GM21576 (cell line): ENCODE results near the gene PTPA.
"Not testable (repeated sequence)": the region's sequence is repeated elsewhere in the genome, so short reads cannot be mapped to it uniquely, and the experiment has no call there.

ENCODE experiments used
- ATAC-seq: cut with Tn5 transposase; IDR thresholded peaks from one replicate; pipeline ENCODE4 v1.9.1; 2021; ENCODE audit warnings: mild to moderate bottlenecking, moderate library complexity; ENCODE audit not compliant: unreplicated experiment

The PTPA gene

DNA sequence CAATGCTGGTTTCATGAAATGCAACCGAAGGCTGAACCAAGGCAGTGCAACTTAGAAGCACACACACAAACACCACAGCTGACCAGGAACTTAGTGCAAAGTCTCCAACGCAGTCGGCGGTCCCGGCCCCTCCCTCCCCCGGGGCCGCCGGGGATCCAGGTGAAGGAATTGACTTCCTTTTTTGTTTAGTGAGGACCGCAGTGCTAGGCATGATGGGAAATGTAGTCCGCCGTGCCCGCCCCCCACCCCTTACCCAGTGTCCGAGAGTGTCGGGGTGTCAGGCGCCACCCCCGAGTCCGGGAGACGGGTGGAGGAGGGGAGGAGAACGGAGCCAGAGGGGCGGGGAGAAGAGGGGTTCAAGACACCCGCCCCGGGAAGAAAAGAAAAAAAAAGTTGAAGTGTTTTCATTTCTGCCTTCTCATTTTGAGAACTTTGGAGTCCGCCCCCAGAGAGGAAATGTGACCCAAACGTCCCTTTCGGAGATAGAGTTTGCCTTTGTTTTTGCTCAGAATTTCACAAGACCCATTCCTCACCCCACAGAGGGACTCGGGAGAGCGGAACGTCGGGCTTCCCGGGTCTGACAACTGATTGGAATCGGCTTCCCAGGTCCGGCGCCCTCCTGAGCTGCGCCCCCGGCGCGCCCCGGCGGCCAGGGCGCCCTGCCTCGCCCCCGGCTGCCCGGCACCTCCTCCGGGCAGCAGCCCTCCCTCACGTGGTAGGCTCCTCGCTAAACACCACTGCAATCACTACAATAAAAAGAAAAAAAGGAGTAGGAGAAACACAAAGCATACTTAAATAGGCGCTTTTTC is 64.8 kb downstream of the PTPA start:
- no peak for ATAC-seq

DNA sequence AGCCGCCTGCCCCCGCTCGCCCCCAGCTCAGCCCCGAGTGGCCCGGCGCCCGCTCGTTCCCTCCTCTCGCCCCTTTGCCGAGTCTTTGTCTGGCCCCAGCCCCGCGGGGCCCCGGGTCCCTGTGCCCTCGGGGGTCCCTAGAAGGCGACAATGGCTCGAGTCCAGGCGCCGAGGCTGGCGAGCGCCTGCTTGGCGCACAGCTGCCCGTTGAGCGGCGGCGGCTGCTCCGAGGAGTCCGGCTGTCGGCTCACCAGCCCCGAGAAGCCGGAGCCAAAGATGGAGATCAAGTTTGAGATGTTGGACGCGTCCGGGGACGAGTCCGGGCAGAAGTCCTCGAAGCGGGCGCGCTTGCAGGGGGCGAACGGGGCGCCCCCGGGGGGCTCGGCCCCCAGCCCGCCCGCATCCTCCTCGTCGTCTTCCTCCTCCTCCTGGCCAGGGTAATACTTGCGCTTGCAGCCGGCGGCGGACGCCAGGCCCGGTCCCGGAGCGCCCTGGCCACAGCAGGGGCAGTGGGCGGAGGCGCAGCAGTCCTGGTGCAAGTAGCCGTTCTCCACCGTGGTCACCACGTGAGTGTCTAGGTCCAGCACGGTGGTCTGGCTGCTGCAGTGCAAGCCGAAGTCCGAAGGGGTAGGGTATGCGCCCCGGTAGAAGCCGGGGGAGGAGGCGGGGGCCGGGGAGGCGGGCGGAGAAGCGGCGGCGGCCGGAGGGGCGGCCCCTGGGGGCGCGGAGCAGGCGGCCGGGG is 65.7 kb downstream of the PTPA start:
- no peak for ATAC-seq

DNA sequence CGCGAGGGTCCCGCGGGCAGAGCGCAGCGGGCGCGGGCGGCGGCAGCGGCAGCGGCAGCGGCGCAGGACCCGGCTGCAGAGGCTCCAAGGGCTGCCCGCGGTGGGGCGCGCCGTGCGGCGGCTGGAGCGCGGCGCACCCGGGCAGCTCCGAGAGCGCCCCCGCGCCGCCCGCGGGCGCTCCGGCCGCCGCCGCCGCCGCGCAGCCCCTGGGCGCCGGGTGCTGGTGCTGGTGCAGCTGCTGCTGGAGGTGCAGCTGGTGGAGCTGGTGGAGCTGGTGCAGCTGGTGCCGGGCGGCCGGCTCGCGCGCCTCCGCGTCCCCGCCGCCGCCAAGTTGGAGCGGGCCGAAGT is 66.2 kb downstream of the PTPA start:
- no peak for ATAC-seq

DNA sequence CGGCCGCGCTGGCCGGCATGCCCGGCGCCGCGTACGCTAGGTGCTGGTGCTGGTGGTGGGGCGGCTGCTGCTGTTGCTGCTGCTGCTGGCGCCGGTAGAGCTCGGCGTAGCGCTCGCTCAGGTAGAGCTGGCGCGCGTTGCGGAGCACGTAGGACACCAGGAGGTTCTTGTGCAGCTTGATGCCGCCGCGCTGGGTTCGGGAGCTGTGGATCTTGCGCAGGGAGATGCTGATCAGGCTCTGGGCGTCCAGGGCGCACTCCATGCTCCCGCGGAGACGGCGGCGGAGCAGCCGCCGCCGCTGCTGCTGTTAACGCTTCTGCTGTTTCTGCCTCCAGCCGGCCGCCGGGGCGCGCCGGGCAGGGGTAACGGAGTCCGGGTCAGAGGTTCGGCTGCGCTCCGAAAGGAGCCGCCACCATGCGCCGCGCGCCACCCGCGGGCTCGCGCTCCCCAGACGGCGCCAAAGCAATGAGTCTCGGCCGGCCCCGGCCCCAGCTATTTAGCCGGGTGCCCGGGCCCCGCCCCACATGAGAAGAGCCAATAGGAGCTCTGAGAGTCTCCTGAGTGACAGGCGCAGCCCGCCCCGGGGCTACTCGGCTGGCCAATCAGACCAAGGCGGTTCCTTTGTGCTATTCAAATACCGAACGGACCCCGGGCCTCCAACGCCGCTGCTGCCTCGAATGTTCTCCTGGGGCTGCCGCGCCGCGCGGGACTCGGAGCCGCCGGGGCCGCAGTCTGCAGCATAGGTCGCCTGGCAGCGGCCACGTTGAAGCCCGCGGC is 66.8 kb downstream of the PTPA start, which contains the start of gene IER5L:
Gene IER5L (minus strand): TSS at position 471 of the 777 bp plus-strand sequence. CDS start 209 bp downstream, at position 262.
- peak; percentile 66 for ATAC-seq

- no peak for ATAC-seq
Observed at GRCh38 chr9:129178568-129179382, 67.6 kb downstream of the PTPA start.

GRCh38 chr9:129181246-129181645 is 70.0 kb downstream of the PTPA start:
- no peak for ATAC-seq

DNA sequence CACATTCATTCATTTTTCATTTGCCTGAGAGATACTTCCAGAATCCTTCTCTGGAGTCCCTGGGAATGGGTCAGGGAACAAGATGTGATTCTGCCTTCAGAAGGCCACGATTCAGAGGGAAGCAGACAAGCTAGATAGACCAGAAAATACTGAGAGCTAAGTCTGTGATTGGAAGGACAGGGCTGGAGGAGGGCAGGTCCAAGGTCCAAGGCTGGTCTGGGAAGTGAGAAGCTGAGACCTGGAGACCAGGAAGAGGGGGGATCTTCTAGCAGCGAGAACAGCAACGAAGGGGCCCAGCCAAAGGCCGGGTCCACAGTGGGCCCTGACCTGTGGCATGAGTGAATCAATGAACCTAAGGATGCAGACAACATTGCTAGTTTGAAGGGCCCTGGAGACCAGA is 70.9 kb downstream of the PTPA start:
- no peak for ATAC-seq

- no peak for ATAC-seq
Observed at GRCh38 chr9:129182625-129183494, 71.6 kb downstream of the PTPA start.

DNA sequence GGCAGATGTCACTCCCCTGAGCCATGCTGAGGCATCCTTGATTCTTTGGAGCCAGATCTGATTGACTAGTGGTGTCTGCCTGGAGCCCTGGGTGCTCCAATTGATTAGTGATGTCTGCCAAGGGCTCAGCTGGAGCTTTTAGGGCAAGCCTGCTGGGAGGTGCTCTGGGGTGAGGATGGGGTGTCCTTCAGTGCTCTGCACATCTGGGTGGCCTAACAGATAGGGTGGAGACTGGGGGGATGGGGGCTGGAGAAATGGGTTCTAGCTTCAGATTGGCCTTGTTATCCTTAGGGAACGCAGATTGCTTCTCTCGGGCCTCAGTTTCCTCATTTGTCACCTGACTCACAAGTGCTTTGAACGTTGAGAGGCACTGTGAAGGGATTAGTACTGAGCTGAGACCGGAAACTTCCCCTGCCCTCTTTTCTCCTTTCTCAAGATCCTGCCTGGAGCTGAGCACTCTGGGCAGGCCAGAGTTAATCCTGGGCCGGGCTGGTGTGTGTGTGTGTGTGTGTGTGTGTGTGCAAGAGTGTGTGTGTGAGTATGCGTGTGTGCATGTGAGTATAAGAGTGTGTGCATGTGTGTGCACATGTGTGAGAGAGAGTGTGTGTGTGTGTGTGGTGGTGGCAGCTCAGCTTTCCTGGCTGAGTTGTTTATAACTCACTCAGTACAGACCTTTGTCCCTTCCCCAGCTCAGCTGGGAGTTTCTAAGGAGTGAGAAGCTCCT is 72.4 kb downstream of the PTPA start:
- no peak for ATAC-seq

- no peak for ATAC-seq
Observed at GRCh38 chr9:129184219-129184524, 73.0 kb downstream of the PTPA start.

GRCh38 chr9:129184596-129185122 is 73.4 kb downstream of the PTPA start:
- ATAC-seq, result no peak

GRCh38 chr9:129185402-129185801 is 74.2 kb downstream of the PTPA start:
- ATAC-seq, result no peak

- ATAC-seq, result no peak
Observed at GRCh38 chr9:129185991-129186390, 74.8 kb downstream of the PTPA start.

GRCh38 chr9:129187042-129187441 is 75.8 kb downstream of the PTPA start:
- no peak for ATAC-seq

GRCh38 chr9:129189971-129190370 is 78.8 kb downstream of the PTPA start:
- ATAC-seq, result not testable (repeated sequence)

- ATAC-seq, result no peak
Observed at GRCh38 chr9:129191234-129191633, 80.0 kb downstream of the PTPA start.

- no peak for ATAC-seq
Observed at GRCh38 chr9:129193655-129194054, 82.4 kb downstream of the PTPA start.

- no peak for ATAC-seq
Observed at GRCh38 chr9:129194221-129194620, 83.0 kb downstream of the PTPA start.

DNA sequence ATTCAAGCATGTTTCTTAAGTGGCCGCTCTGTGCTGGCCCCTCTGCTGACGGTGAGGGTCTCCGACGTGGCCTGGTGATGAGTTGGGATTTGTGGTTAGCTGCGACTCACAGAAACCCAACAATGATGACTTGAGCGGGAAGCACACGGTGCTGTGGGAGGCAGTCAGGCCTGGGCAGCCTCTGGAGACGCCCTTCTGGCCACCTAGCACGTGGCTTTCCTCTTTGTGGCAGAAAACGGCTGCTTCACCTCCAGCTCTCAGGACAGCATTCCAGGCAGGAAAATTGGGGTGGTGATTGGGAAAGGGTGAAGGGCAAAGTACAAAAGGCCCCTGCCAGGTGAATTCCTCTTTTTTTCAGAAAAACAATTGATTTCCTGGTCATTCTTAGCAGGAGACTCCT is 84.4 kb downstream of the PTPA start:
- no peak for ATAC-seq
